ENCODE measurements around the gene RHEB.

The RHEB gene

DNA sequence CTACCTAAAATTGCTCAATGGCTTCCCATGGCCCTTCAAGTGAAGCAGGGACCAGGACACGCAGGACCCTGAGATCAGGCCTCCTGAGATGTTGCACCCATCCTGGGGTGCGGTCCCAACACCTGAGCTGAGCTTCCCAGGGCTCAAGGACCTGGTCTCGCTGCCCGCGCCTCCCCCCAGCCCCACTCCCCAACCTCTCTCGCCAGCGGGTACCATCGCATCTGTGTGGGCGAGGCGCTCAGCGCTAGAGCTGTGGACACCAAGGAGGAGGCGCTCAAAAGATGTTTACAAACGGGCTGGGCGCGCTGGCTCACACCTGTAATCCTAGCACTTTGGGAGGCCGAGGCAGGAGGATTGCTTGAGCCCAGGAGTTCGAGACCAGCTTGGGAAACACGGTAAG lies 72.4 kb downstream of the RHEB start:
- DNase-seq, result no peak

DNA sequence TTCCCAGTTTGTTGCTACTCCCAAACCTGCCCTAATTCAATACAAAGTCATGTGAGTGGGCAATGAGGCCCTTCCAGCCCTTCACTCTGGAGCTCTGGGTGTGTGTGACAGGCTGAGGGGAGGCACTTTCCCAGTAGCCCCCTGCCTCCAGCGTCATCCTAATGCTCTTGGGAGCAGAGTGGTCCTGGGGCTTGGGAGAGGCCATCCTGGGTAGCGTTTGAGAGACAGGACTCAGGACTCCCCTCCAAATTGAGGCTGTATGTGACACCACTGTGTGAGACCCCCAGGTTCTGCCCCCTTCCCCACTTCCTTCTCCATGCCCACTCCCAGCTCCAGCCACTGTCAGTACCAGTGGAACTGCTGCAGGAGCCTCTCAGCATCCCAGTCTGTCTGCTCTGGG lies 73.3 kb downstream of the RHEB start:
- no peak for DNase-seq

DNA sequence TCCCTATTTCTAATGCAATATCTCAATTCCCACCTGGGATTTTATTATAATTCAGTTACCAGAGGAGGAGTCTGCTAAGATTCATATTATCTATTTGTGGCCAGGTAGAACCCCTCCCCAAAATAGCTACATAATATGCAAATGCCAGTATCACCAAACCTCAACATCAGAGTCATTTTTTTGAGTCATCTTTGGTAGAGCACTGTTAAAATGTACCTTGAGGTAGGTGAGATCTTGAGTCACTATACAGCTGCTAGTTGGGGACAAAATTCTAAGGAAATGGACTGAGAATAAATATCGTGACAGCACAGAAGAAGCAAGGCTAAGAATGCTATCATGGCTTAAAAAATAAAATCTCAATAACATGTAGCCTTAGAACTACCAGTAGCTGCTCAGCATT lies 75.1 kb downstream of the RHEB start:
- no peak for DNase-seq

DNA sequence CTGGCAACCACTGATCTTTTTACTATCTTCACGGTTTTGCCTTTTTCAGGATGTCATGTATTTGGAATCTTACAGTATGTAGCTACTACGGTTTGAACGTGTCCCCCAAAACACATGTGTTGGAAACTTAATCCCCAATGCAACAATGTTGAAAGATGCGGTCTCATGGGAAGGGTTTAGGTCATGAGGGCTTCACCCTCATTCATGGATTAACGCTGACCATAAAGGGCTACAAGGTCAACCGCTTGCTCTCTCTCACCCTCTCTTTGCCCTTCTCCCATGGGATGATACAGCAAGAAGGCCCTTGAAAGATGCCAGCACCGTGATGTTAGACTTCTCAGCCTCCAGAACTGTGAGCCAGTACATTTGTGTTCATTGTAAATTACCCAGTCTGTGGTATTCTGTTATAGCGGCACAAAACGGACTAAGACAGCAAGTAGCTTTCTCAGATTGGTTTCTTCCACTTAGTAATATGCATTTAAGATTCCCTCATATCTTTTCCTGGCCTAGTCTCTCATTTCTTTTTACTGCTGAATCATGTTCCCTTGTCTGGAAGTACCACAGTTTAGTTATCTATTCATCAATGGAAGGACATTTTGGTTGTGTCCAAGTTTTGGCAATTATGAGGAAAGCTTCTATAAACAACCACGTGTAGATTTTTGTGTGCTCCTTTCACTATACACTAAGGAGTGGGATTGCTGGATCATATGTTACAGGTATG lies 76.8 kb downstream of the RHEB start:
- no peak for DNase-seq

DNA sequence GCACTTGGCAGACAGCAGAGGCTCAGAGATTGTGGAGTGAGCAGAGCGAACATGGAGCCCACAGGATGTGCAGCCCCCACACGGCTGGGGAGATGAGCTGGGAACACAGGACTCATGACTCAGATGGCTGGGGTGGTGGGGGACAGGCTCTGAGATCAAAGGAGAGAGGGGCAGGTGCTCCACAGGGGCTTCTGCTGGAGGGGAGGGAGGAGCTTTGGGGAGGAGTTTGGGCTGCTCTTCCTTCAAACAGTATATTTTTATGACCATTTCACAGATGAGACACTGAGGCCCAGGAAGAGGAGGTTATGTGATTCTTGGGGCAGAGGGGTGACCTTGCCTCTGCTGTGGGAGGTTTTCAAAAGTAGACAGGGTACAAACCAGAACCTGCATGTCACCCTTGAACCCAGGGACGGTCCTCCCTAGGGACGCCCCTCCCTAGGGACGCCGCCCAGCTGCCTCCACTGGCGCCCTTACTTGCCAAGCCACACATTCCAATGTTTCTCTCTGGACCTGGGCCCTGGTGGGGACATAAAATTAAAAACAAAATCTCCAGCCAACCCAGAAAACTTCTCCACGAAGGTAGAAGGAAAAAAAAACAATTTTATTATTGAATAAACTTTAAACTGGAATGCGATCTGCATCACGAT lies 78.8 kb downstream of the RHEB start:
- DNase-seq, result no peak

DNA sequence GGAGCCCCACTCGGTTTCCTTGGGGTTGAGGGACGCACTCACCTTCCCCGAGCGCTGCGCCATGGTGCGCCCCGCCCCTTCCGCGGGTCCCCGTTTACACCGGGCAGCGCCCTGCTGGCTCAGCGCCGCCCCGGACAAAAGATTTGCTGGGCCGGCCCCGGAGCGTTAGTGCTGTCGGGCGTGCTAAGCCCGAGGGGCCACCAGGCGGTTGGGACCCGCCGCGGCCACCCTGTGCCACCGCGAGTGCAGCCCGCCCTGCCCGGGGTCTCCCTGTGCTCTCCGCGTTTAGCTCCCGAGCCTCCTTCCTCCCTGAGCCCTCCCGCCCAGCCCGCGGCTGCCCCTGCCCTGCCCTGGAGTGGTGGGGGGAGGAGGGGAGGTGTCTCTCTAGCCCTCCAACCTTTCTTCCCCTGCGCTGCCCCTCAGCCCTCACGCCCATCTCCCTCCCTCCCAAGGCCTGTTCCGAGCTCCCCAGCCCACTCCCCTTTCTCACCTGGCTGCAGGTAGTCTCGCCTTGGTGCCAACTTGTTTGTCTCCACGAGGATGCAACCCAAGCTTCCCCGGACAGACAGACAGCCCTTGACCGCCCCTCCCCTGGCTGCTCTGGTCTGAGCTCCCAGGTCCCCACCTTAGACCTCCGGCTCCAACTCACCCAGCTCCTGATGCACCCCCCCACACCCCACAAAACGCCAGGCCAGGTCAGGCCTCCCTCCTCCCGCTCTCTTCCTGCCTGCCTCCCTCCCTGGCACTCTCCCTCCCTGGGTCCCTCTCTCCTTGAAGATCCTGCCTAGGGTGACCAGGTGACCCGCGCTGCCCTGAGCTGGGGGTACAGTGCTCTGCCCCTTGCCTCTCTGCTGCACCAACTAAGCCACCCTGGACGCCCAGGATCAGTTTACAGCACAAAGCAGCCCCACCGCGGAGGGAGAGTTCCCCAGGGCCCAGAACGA lies 79.6 kb downstream of the RHEB start, which contains the start of gene CRYGN:
Gene CRYGN, minus strand, starts transcription at position 287 of the 944 bp plus-strand sequence. Its CDS starts 224 bp downstream, at position 63.
- no peak for DNase-seq

DNA sequence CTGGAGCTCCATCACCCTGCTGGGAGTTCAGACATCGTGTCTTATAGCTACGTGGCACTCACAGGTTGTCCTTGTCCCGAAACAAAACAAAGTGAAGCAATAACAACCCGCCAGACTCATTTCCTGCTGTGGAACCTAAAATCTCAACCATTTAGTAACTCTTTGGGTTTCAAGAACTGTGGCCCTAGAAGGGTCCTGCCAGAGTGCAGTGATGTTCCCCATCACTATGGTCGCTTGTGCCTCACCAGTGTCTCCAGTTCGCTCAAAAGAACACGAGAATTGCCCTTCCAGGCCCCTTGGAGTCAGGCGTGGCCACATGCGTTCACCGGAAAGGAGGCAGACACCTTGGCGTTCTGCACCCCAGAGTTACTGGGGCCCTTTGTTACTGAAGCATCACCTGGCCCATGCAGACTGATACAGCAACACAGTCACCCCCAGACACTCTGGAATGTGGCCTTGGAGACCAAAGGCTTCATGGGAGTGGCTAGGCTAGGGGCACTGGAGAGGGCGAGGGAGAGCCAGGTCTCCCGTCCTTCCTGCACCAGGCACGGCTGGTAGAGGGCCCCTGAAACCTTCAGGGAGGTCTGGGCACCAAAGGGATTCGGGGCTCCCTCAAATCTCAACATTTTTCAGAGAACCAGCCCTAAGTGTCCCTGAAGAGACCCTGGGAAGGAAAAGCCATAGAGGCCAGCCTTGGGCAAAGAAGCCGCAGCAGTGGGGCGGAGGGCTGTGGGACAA lies 80.7 kb downstream of the RHEB start:
- DNase-seq, result no peak

DNA sequence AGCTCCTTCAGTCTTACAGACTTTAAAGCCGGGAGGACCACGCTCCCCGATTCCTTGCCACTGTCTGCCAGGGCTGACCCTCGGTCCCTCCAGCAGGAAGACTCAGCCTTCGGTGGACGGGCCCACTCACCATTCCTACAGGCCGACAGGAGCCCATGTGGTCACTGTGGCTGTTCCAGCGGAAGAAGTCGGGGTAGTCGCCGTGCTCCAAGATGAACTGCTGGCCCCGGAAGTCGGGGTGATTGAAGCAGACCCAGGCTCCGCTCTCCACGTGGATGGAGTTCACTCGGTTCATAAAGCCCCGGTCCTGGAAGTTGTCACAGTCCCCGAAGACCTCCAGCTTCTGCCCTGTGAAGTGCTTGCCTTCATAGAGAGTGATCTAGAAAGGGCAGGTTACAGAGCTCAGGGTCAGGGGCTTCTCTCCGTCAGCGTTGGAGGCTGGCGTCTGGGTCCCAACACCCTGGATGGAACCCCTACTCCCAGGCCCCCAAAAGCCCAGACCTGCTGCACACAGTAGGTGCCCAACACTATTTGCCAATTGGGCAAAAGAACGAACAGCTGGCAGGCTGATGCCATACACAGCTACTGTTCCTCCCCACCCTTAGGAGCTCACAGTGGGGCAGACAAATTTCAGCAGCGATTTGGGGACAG lies 81.7 kb downstream of the RHEB start:
- no peak for DNase-seq

DNA sequence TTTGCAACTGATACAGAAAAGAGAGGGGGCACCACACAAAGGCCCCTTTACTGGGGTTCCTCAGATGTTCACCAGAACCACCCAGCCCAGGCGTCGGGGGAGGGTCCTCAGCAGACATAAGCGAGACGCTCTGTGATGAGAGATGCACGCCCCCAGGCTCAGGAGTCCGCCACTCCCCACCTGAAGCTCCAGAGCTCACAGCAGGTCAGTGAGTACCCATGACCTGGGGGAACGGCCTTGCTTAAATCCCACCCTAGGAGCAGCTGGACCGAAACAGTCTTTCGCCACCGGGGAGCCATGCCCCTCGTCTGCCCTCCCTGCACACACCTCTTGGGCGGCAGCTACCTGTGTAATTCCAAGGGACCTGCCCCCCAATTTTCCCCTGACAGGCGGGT lies 82.5 kb downstream of the RHEB start:
- no peak for DNase-seq

DNA sequence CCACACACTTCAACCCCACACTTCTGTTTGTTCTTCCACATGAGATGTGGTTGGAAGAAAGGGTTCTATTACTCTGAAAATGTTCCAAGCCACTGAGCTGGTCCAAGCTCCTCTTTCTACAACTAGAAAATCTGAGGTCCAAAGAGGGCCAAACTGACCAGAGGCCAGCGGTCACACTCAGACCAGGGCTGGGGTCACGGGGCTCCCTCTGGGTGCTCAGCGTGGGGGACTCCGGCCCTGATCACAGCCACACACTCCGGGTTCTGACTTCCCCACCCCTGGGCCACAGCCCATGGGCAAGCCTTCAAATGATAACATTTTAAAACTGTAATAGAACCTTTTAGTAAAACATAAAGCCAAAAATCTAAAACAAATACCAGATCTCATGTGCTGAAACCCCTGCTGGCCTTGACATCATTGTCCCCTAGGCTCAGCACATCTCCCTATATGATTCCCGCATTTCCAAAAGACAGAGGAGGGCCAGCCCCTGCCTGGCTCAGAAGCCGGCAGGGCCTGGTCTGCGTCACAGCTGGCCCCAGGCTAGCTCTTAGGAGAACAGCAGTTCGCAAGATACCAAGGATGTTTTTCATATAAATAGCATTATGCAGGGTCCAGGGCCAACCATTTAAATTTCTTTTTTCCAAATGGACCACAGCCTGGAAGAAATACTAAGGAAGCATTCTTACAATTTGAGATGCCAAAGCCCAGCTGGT lies 83.1 kb downstream of the RHEB start:
- DNase-seq, result no peak

DNA sequence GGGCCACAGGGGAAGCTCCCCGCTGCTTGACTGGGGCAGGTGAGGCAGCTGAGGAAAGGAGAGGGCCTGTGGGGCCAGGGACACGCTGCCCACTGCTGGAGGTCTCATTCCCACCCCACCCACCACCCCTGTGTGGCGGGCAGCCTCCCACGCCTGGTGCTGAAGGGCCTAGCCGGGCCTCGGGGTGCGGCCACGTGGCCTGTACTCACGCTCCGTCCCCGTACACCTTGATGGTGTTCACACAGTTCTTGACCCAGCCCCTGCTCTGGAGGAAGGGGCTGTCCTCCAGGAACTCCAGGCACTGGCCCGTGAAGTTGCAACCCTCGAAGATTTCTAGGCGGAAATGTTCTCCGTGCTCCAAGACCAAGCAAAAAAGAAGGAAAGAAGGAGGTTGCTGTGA lies 83.7 kb downstream of the RHEB start:
- DNase-seq, result no peak

DNA sequence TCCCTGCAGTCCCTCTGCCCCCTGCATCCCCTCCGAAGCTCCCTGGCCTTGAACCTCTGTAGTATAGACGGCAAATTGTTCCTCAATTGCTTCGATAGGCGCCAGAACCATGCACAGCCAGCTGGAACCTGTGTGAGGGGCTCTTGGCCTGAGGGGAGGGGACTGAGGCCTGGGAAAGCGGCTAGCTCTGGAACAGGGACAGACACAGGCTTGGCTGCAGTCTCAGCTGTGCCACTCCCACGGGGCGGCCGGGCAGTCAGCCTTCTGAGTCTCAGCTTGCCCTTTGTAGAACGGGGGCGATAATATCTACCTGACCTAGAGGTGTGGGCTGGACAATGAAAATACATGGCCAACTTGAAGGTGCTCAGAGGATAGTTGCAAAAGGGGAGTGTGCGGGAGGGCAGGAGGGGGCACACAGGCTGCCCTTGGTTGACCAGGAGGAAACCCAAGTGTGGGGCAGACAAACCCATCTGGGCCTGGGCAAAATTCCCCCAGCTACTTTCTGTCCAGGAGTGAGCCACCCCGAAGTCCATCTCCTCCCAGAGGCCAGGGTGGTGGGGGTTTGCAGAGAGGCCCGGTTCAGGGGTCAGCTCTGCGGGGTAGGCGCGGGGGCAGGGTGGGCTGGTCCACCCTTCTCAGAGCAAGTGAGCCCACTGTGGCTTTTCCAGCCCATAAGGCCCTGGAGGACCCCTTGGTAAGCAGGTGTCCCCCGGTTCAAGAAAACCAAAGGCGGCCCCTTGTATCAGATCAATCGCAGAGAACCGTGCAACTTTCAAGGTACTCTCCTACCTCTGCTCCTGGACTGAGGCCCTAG lies 84.4 kb downstream of the RHEB start:
- DNase-seq, result no peak

DNA sequence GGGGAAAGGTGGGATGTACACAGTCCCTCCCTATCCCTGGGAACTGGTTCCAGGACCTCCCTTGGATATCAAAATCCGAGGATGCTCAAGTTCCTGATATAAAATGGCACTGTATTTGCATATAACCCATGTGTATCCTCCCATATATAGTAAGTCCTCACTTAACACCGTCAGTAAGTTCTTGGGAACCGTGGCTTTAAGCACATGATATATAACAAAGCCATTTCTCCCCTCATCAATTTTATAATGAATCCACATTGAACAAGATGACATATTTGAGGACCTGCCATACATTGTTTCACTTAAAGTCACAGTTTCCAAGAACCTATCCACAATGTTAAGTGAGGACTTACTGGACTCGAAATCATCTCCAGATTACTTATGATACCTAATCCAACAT lies 85.1 kb downstream of the RHEB start:
- DNase-seq, result no peak

DNA sequence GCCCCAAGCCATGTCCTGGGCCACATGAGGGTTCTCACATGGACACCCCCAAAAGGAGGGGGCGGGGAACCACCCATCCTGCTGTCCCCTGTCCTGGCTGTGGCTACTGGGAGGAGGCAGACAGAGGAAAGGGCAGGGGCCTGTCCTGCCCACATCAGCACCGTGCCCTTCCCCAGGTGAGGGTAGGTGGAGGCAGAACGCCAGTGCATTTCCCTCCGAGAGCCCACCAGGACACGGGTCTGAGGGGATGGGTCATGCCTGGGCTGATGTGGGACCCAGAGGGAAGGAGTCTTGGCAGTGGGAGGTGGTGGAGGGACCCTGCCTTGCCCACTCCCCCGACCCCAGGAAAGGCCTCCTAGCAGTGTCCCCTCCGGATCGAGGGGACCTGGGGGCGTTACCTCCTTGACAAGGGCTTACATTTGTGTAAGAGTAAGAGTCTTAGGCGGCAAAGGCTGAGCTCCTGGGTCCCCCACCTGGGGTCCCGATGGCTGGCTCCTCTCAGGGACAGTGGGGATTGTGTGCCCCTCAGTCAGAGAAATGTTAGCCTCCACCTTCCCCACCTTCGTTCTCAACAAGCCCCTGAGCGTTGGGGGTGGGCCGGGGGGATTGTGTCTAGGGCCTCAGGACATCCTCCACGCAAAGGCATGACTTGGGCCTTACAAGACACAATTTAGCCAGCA lies 85.8 kb downstream of the RHEB start:
- DNase-seq, result no peak

DNA sequence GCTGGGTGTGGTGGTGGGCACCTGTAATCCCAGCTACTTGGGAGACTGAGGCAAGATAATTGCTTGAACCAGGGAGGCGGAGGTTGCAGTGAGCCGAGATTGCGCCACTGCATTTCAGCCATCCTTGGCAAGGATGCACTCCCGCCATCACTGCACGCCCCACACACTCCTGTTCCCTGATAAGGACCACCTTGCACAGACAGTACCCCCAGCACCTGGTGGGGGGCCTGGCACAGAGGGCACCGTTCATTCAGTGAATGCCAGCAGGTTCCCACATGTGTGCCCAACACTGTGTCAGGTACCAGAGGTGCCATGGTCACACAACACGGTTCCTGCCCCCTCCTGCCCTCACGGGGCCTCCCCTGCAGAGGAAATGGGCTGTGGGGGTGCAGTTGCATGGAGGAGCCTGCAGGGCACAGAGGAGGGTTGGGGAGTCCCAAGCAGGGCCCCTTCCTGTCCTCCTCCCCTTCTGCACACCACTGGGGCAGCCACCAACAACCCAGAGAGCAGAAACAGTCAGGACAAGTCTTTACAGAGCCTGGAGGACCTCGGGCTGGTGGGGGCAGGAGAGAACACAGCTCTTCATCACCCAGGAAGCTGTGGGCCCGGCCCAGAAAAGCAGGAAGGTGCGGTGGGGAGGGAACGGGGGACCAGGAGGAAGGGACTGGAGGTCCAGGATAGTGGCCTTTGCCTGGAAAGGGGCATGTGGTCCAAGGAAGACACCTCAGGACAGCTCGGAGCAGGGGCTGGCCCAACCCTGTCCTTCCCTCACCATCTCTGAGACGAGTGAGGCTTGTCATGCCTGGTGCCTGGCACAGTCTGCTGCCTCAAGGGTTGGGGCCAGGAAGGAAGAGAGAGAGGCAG lies 86.8 kb downstream of the RHEB start:
- DNase-seq, result no peak

DNA sequence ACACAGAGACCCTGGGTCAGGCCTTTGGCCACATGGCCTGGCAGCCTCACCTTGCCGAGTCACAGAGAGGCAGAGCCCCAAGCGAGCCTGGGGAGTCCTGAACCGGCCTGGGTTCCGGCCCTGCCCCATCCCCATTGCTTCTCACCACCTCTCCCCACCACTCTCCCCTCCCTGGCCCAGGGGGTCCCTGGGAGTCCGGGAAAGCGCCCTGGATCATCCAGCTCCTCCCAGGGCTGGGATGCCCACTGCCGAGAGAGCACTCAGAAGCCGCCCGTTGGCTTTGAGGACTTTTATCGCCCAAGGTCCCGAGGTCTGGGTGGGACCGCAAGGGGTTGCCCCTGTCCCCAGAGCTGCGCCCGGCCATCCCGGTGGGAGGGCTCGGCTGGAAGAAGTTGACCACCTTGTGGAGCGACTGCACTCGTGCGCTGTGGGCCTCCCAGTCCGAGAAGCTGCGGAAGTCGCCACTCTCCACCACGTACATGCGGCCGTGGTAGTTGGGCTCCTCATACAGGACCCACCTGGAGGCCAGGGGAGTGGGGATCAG lies 87.9 kb downstream of the RHEB start:
- no peak for DNase-seq

DNA sequence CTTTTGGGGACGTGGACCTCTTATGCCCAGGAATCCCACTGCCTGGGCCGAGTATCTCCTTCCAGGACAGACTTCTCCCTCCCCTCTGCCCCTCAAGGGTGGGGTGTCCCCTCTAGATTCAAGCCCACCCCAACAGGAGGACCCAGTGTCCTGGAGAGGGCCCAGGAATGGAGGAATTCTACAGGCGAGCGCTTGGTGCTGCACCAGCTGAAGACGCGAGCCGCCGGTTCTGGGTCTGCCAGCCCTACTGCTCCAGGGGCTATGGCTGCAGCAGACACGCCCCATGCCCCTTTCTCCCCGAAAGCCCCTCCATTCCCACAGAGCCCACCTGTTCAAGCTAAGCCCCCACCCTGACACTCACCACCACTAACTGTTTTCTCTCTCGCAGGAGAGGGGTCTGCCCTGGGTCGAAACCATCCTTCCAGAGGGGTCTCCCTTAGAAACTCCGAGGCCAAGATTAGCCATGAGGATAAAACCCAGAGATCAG lies 88.4 kb downstream of the RHEB start:
- no peak for DNase-seq

DNA sequence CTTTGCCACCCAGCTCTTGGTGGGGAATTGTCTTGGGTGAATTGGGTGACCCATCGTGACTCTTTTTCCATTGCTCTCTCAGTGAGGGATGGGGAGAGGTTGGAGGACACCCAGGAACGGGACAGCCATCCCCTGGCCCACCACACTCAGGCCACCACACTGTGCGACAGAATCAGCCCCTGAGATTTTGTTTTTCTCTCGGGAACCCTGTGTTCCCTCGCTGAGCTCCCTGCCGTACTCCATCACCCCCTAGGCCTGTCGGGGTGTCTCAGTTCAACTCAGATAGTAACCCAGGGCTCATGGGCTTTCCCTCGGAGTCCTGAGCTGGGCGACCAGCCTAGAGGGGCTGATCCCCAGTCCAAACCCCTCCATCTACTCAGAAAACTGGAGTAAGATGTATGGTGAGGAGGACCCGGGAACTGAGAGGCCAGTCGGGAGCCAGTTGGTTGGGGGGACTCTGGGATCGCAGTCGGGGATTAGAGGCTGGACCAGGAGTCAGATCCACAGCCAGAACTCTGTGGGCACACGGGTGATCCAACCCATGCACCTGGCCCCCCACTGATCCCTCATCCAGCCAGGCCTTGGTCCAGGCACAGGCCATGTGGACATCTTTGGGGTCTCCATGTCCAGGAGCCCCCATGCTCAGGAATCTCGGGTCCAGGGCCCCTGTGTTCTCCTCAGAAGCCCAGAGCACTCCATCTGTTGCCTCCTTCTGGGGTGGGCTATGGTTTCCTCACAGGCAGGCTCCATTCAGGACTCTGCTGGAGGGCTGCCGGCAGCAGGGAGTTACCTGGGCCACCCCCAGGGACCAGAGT lies 89.1 kb downstream of the RHEB start:
- DNase-seq, result no peak

All from NCI-H510A treated with DMSO at 0.1 percent for 48 hours (cell line).